KOPT-K1 (cell line): ENCODE measurements around the gene C1orf185.

Source experiments
- H3K27ac ChIP-seq: fragments of 200-600 bp; sonication (generic); 2 replicates; pipeline ENCODE4 v1.5.1; 2016; ENCODE audit warnings: antibody characterized with exemption, mild to moderate bottlenecking, low read depth, low read length; ENCODE audit not compliant: poor library complexity, severe bottlenecking
- H3K36me3 ChIP-seq: fragments of 200-600 bp; sonication (generic); 2 replicates; pipeline ENCODE4 v1.5.1; 2017; ENCODE audit warnings: antibody characterized with exemption, mild to moderate bottlenecking, low read length, moderate library complexity; ENCODE audit not compliant: insufficient read depth
- H3K9me3 ChIP-seq: fragments of 200-600 bp; sonication (generic); 2 replicates; pipeline ENCODE4 v1.5.1; 2017; ENCODE audit warnings: antibody characterized with exemption, low read length, mild to moderate bottlenecking; ENCODE audit not compliant: insufficient read depth, poor library complexity, severe bottlenecking

Gene C1orf185

DNA sequence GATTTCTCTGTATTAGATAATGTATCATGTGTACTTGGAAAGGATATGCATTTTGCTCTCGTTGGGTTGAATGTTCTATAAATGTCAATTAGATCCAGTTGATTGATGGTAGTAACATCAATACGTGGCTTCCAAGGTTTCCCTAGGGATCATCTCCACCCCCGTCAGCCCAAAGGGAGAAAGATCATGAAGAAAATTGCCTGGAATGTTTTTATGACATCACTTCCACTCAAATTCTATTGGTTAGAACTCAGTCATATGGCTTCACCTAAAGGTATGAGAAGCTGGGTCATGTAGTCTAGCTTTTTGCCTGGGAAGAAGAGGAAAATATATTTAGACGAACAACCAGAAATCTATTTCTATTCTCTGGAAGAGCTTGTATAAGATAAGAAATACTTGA, at the start of gene C1orf185:
Gene C1orf185 (plus strand): TSS at position 253 of the 400 bp plus-strand sequence. CDS start 6 bp downstream, at position 259.
- H3K36me3 ChIP-seq: no peaks in the 10 kb centered on the region
- H3K9me3 ChIP-seq: no peaks in the 10 kb centered on the region
- H3K27ac ChIP-seq: no peak within 1 kb of the TSS

- no peak overlapping the region for H3K27ac ChIP-seq
- no peaks in the 10 kb centered on the region for H3K36me3 ChIP-seq
- H3K9me3 ChIP-seq: peaks cover 19% of the 10 kb centered on the region
Observed at GRCh38 chr1:51058858-51059257, 43.2 kb upstream of the C1orf185 start.

GRCh38 chr1:51061231-51061918, 40.7 kb upstream of the C1orf185 start:
- no peaks in the 10 kb centered on the region for H3K36me3 ChIP-seq
- no peak overlapping the region for H3K27ac ChIP-seq
- H3K9me3 ChIP-seq: peaks cover 19% of the 10 kb centered on the region

- H3K36me3 ChIP-seq: no peaks in the 10 kb centered on the region
- H3K27ac ChIP-seq: no peak overlapping the region
Observed at GRCh38 chr1:51063121-51063520, 38.9 kb upstream of the C1orf185 start.

DNA sequence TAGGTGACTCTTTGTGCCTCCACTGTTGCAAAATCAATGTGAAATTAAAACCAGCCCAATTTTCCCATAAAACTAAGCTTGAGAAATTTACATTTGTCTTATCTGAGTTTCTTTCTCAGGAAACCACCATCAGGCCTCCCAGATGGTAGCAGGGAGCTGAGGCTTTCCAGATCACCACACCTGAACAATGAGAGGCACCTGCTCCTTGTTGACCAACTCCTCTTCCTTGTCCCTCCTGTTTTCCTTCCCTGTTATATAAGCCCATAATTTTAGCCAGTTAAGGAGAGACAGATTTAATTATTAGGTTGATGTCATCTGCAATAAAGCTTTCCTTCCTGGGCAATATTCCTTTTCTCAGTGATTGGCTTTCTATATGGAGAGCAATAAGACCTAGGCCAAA, 32.0 kb upstream of the C1orf185 start:
- no peak overlapping the region for H3K27ac ChIP-seq
- H3K9me3 ChIP-seq: no peaks in the 10 kb centered on the region
- no peaks in the 10 kb centered on the region for H3K36me3 ChIP-seq

More at GRCh38 chr1:51063121-51063520, 38.9 kb upstream of the C1orf185 start:
- peaks cover 19% of the 10 kb centered on the region for H3K9me3 ChIP-seq

DNA sequence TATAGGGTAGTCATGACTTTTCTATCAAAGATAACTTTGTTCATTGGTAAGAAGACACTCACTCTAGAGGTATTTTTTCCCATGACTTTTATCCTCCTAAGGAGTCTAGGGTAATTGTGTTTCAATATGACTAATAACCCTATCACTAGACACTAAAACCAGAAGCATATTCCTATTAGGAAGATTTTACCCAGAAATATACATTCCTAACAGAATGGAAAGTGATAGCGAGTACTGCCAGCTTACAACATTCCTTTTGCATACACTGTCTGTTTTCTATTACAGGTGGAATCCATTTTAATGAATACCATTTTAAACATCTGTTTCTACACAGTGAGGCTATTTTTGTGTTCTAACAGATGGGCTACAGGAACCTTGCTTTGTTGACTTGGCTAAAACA, 31.4 kb upstream of the C1orf185 start:
- no peak overlapping the region for H3K27ac ChIP-seq
- no peaks in the 10 kb centered on the region for H3K9me3 ChIP-seq

DNA sequence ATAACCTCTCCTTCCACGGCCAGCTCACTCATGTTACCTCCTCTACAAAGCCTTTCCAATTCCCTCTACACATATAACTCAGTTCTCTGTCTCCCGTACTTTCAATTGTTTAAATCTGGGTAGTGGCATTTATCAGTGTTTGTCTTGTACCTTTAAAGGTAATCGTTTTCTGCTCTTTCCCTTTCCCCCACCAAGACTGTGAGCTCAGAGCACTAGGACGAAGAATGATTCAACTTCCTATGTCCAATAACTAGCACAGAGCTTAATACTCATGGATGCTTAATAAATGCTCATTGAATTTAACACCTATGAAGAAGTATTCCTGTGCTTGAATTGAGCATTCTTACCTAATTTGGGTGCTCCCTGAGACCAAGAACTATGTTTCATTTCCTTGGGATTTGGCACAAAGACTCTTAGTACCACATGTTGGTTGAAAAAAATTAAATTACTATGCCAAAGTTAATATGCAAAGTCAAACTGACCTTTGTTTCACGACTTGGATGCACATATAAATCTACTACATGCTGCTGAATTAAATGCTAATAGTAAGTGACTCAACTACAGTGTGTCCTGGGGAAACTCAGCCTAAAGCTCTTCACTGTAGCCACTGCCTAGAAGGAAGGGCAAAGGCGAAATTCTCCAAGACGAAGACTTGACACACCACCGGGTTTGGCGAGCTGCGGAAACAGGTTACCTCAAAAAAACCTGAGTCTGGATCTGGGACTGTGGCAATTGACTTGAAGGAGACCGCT, 30.6 kb upstream of the C1orf185 start:
- Histone ChIP-seq H3K36me3 (no peaks in the 10 kb centered on the region), H3K9me3 (no peaks in the 10 kb centered on the region), H3K27ac (no peak overlapping the region)

More for the DNA sequence above, 31.4 kb upstream of the C1orf185 start:
- no peaks in the 10 kb centered on the region for H3K36me3 ChIP-seq

- no peak overlapping the region for H3K27ac ChIP-seq
- H3K36me3 ChIP-seq: no peaks in the 10 kb centered on the region
- H3K9me3 ChIP-seq: no peaks in the 10 kb centered on the region
Observed at GRCh38 chr1:51072043-51072439, 30.0 kb upstream of the C1orf185 start.

- Histone ChIP-seq H3K27ac (no peak overlapping the region), H3K36me3 (no peaks in the 10 kb centered on the region)
Observed at GRCh38 chr1:51072651-51073050, 29.4 kb upstream of the C1orf185 start.

GRCh38 chr1:51073456-51073855, 28.6 kb upstream of the C1orf185 start:
- no peaks in the 10 kb centered on the region for H3K9me3 ChIP-seq
- no peaks in the 10 kb centered on the region for H3K36me3 ChIP-seq
- no peak overlapping the region for H3K27ac ChIP-seq

More at GRCh38 chr1:51072651-51073050, 29.4 kb upstream of the C1orf185 start:
- no peaks in the 10 kb centered on the region for H3K9me3 ChIP-seq

GRCh38 chr1:51086496-51087271, 15.3 kb upstream of the C1orf185 start:
- no peaks in the 10 kb centered on the region for H3K36me3 ChIP-seq
- H3K9me3 ChIP-seq: no peaks in the 10 kb centered on the region
- H3K27ac ChIP-seq: no peak overlapping the region

GRCh38 chr1:51088474-51088873, 13.6 kb upstream of the C1orf185 start:
- H3K27ac ChIP-seq: no peak overlapping the region
- no peaks in the 10 kb centered on the region for H3K9me3 ChIP-seq
- no peaks in the 10 kb centered on the region for H3K36me3 ChIP-seq

DNA sequence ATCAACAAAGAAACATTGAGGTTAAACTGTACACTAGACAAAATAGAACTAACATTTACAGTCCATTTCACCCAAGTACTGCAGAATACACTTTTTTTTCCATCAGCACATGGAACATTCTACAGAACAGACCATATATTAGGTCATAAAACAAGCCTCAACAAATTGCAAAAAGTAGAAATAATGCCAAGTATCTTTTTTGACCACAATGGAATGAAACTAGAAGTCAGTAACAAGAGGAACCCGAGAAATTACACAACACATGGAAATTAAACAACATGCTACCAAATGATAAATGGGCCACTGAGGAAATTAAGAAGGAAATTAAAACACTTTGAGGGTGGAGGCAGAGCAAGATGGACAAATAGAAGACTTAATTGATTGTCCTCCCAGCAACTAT, 8.4 kb upstream of the C1orf185 start:
- H3K9me3 ChIP-seq: no peaks in the 10 kb centered on the region
- H3K27ac ChIP-seq: no peak overlapping the region
- no peaks in the 10 kb centered on the region for H3K36me3 ChIP-seq

DNA sequence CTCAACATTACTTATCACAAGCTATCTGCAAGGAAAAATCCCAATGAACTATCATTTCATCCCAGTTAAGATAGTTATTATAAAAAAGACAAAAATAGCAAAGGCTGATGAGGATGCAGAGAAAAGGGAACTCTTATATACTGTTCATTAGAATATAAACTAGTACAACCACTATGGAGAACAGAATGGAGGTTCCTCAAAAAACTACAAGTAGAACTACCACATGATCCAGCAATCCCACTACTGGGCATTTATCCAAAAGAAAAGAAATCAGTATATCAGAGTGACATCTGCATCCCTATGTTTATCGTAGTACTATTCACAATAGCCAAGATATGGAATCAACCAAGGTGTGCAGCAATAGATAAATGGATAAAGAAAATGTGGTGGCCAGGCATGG, 4.9 kb upstream of the C1orf185 start:
- H3K36me3 ChIP-seq: no peaks in the 10 kb centered on the region
- no peaks in the 10 kb centered on the region for H3K9me3 ChIP-seq
- H3K27ac ChIP-seq: no peak overlapping the region

- H3K27ac ChIP-seq: no peak overlapping the region
- H3K9me3 ChIP-seq: no peaks in the 10 kb centered on the region
- no peaks in the 10 kb centered on the region for H3K36me3 ChIP-seq
Observed at GRCh38 chr1:51100264-51100880, 1.7 kb upstream of the C1orf185 start.
